HEK293 (cell line): ENCODE results near the gene TNFRSF14.

Experiments
- ZFP37 ChIP-seq: fragments of 450-650 bp; formaldehyde crosslinking; IDR thresholded peaks from 2 replicates; pipeline ENCODE4 v1.5.1; 2016; ENCODE audit warnings: missing biosample characterization, missing genetic modification characterization
- ZNF830 ChIP-seq: fragments of 450-650 bp; IDR thresholded peaks from 2 replicates; pipeline ENCODE4 v1.5.0; 2018; ENCODE audit warnings: missing biosample characterization, missing genetic modification characterization, low read depth, mild to moderate bottlenecking, moderate library complexity
- TF ChIP-seq, protein P1 (sequence below): fragments of 450-650 bp; formaldehyde crosslinking; IDR thresholded peaks from 2 replicates; pipeline ENCODE4 v1.5.1; 2016; ENCODE audit warnings: missing biosample characterization, missing genetic modification characterization

DNA sequence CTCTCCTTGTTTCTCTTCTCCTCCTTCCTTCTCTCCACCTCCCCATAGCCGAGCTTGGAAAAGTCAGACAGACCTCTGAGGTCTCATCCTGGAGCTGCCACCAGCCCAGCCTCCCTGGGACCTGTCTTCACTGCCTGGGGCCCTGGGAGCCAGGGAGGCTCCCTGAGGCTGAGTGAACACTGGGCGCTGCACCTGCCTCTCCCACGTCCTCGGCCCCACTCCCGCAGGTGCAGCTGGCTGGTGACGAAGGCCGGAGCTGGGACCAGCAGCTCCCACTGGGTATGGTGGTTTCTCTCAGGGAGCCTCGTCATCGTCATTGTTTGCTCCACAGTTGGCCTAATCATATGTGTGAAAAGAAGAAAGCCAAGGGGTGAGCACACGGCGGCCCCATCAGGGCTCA is 5.3 kb downstream of the TNFRSF14 start:
- TF ChIP-seq, protein P1, sequence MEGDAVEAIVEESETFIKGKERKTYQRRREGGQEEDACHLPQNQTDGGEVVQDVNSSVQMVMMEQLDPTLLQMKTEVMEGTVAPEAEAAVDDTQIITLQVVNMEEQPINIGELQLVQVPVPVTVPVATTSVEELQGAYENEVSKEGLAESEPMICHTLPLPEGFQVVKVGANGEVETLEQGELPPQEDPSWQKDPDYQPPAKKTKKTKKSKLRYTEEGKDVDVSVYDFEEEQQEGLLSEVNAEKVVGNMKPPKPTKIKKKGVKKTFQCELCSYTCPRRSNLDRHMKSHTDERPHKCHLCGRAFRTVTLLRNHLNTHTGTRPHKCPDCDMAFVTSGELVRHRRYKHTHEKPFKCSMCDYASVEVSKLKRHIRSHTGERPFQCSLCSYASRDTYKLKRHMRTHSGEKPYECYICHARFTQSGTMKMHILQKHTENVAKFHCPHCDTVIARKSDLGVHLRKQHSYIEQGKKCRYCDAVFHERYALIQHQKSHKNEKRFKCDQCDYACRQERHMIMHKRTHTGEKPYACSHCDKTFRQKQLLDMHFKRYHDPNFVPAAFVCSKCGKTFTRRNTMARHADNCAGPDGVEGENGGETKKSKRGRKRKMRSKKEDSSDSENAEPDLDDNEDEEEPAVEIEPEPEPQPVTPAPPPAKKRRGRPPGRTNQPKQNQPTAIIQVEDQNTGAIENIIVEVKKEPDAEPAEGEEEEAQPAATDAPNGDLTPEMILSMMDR (tag by site-specific recombination), result no peak
- TF ChIP-seq ZNF830 (no peak), ZFP37 (tag by site-specific recombination) (no peak)
